Right ventricle myocardium inferior (tissue), 1 donor: Measurements from ENCODE around the gene ANKRD29. TPM values are rescaled to one million over a fixed set of nuclear protein-coding genes. Genes with fewer than 3 reads are reported as not detected.
A peak's percentile ranks its signal among the peaks of the same experiment; 100 is the strongest.
"Not testable (repeated sequence)": the region's sequence is repeated elsewhere in the genome, so short reads cannot be mapped to it uniquely, and the experiment has no call there.

Experiments used
- ATAC-seq: fragments of 200-7000 bp; cut with Tn5 transposase; one replicate; pipeline ENCODE4 v1.9.1; 2020; ENCODE audit warnings: mild to moderate bottlenecking, moderate library complexity
- DNase-seq: peaks from one replicate; pipeline ENCODE4 v3.0.0; 2021; ENCODE audit errors: missing footprints
- intact Hi-C: fragments of 100-400 bp; cut with DNase I; formaldehyde crosslinking; loops from one replicate; pipeline ENCODE4 v1.11.0; 2022
- total RNA-seq: library from RNA; stranded (reverse); fragmentation: NEBNext Ultra II Directional; extraction: Animal tissue kit (Norgen Biotek cat#: 25700); gene quantifications from one replicate; pipeline ENCODE4 v1.2.1, GENCODE V29; 2021
- donor health status: DM: no; HTN: yes; CAD: no; lungs with severe emphysema.

The ANKRD29 gene
- total RNA-seq, 1 donor from 2014 or later: 6.8 TPM

GRCh38 chr18:23592911-23593310 is 69.8 kb downstream of the ANKRD29 start:
- DNase-seq: no peak
- intact Hi-C loops: no loop called here
- no peak for ATAC-seq

- no peak for ATAC-seq
- no peak for DNase-seq
- intact Hi-C loops: no loop called here
Observed at GRCh38 chr18:23591011-23591410, 71.7 kb downstream of the ANKRD29 start.

- DNase-seq: no peak
- ATAC-seq: no peak
- intact Hi-C loops: loop anchor here (5.0 kb wide), 1 partner anchor 87 kb away; the partner anchor contains the start of gene RMC1
Observed at GRCh38 chr18:23588836-23589560, 73.7 kb downstream of the ANKRD29 start.

GRCh38 chr18:23587220-23587642 is 75.5 kb downstream of the ANKRD29 start:
- intact Hi-C loops: loop anchor here (5.0 kb wide), 1 partner anchor 85 kb away; the partner anchor contains the start of gene RMC1
- ATAC-seq (no peak), DNase-seq (no peak)

- intact Hi-C loops: loop anchor here (1.0 to 5.0 kb wide), 2 partner anchors 70 to 84 kb away; partner anchors contain the start of gene RMC1
- peak; percentile 97 for DNase-seq
- peak; percentile 98 for ATAC-seq
Observed at GRCh38 chr18:23586249-23587196, 76.2 kb downstream of the ANKRD29 start, which contains the start of gene NPC1. TSS of gene NPC1 (minus strand) at chr18:23586506. CDS start at chr18:23586343, 163 bp downstream.

- DNase-seq: no peak
- no peak for ATAC-seq
- intact Hi-C loops: loop anchor here (1.0 to 5.0 kb wide), 2 partner anchors 70 to 84 kb away; partner anchors contain the start of gene RMC1
Observed at GRCh38 chr18:23585897-23586248, 76.8 kb downstream of the ANKRD29 start.

- DNase-seq (no peak), ATAC-seq (no peak)
Observed at GRCh38 chr18:23585007-23585871, 77.5 kb downstream of the ANKRD29 start.

GRCh38 chr18:23584019-23584983 is 78.4 kb downstream of the ANKRD29 start:
- ATAC-seq: no peak
- intact Hi-C loops: no loop called here
- DNase-seq: no peak

More at GRCh38 chr18:23585007-23585871, 77.5 kb downstream of the ANKRD29 start:
- intact Hi-C loops: loop anchor here (5.0 kb wide), 1 partner anchor 83 kb away; the partner anchor contains the start of gene RMC1

- intact Hi-C loops: no loop called here
- no peak for ATAC-seq
- no peak for DNase-seq
Observed at GRCh38 chr18:23583071-23583865, 79.4 kb downstream of the ANKRD29 start.

- intact Hi-C loops: no loop called here
- ATAC-seq (no peak), DNase-seq (no peak)
Observed at GRCh38 chr18:23580677-23581367, 81.9 kb downstream of the ANKRD29 start.

- no peak for DNase-seq
- intact Hi-C loops: no loop called here
- peak; percentile 42 for ATAC-seq
Observed at GRCh38 chr18:23578891-23579653, 83.6 kb downstream of the ANKRD29 start.

- no peak for DNase-seq
- intact Hi-C loops: no loop called here
- no peak for ATAC-seq
Observed at GRCh38 chr18:23578067-23578701, 84.5 kb downstream of the ANKRD29 start.

GRCh38 chr18:23577521-23577920 is 85.2 kb downstream of the ANKRD29 start:
- ATAC-seq, intact Hi-C loops, DNase-seq: not testable (repeated sequence)

GRCh38 chr18:23575309-23575651 is 87.4 kb downstream of the ANKRD29 start:
- DNase-seq (no peak), ATAC-seq (no peak)
- intact Hi-C loops: no loop called here
